Measurements from ENCODE around the gene AIFM3.

- no peak for TF ChIP-seq CTCF (IDR thresholded peaks at IDR 0.05)
- TF ChIP-seq EZH2 (IDR thresholded peaks at IDR 0.05; ENCODE audit: borderline replicate concordance, insufficient read depth, low read depth, low read length, poor library complexity, severe bottlenecking), result no peak
Measured at GRCh38 chr22:20945578-20945934, 21.5 kb upstream of the AIFM3 start.
